Caco-2 (cell line): ENCODE data around the gene VPS45. TPM values are rescaled to one million over a fixed set of nuclear protein-coding genes. Genes with fewer than 3 reads are reported as not detected.

Experiments used
- BruUV-seq: library from RNA; stranded (reverse); fragments of 400-500 nt; replicated peaks from 2 replicates; lab custom pipeline; 2021; lab: Mats Ljungman, UMichigan
- CTCF ChIA-PET: fragments of 300-600 bp; sonication (Branson Sonifier 250); formaldehyde crosslinking; loops from one replicate; lab custom pipeline; 2022; ENCODE audit warnings: antibody characterized with exemption; lab: Charles Lee
- POLR2A ChIA-PET: fragments of 300-600 bp; sonication (Branson Sonifier 250); formaldehyde crosslinking; loops from one replicate; lab custom pipeline; 2022; ENCODE audit warnings: antibody characterized with exemption; lab: Charles Lee
- DNase-seq, 2 experiments: peaks; one replicate each; pipeline versions ENCODE4 v3.0.0 to v3.0.0-alpha.2; 2020 to 2022
- H3K27me3 ChIP-seq: replicated peaks from 2 replicates; pipeline ENCODE4 v1.6.0; 2011; ENCODE audit warnings: low read length; ENCODE audit not compliant: control insufficient read depth, insufficient read depth
- H3K36me3 ChIP-seq: 2 replicates; pipeline ENCODE4 v1.5.1; 2011; ENCODE audit warnings: low read length; ENCODE audit not compliant: control insufficient read depth, insufficient read depth
- H3K4me1 ChIP-seq: fragments of 250-450 bp; sonication (Bioruptor Pico); 2 replicates; pipeline ENCODE4 v1.5.1; 2020; ENCODE audit warnings: mild to moderate bottlenecking
- H3K4me3 ChIP-seq: 2 replicates; pipeline ENCODE4 v1.5.1; 2011; ENCODE audit warnings: low read depth, mild to moderate bottlenecking, control low read depth, low read length
- H3K9me3 ChIP-seq: fragments of 250-450 bp; sonication (Bioruptor Pico); 2 replicates; pipeline ENCODE4 v1.5.1; 2020; ENCODE audit warnings: mild to moderate bottlenecking, moderate library complexity
- H3K27ac Mint-ChIP-seq: one replicate; pipeline ENCODE4 v1.8.0; 2022; ENCODE audit warnings: mixed read lengths; ENCODE audit not compliant: unreplicated experiment
- H3K27me3 Mint-ChIP-seq: one replicate; pipeline ENCODE4 v1.8.0; 2022; ENCODE audit warnings: mixed read lengths; ENCODE audit not compliant: insufficient read depth, unreplicated experiment
- H3K36me3 Mint-ChIP-seq: one replicate; pipeline ENCODE4 v1.8.0; 2022; ENCODE audit warnings: mild to moderate bottlenecking, mixed read lengths; ENCODE audit not compliant: insufficient read depth, unreplicated experiment
- H3K4me1 Mint-ChIP-seq: one replicate; pipeline ENCODE4 v1.8.0; 2022; ENCODE audit warnings: low read depth, mixed read lengths; ENCODE audit not compliant: unreplicated experiment
- H3K4me3 Mint-ChIP-seq: one replicate; pipeline ENCODE4 v1.8.0; 2022; ENCODE audit warnings: mild to moderate bottlenecking, moderate library complexity, mixed read lengths; ENCODE audit not compliant: unreplicated experiment
- H3K9me3 Mint-ChIP-seq: one replicate; pipeline ENCODE4 v1.8.0; 2022; ENCODE audit warnings: mixed read lengths; ENCODE audit not compliant: unreplicated experiment
- intact Hi-C: fragments of 100-400 bp; cut with micrococcal nuclease; formaldehyde crosslinking; loops from one replicate; pipeline ENCODE4 v1.10.0; 2022; ENCODE audit not compliant: unreplicated experiment
- total RNA-seq: library from RNA; stranded (reverse); gene quantifications from 2 replicates; pipeline ENCODE4 v1.2.3, GENCODE V29; 2022
- TF ChIP-seq, protein P1 (sequence below), 2 experiments: fragments of 200-600 bp in 1 of 2; IDR thresholded peaks; 1 replicate in 1 of 2; 2 replicates in 1 of 2; pipeline versions ENCODE4 v1.5.1 to v1.8.0; 2011 to 2022; ENCODE audit warnings: antibody characterized with exemption in 1 of 2, control low read depth in 1 of 2, inconsistent platforms in 1 of 2, low read depth in 1 of 2, low read length in 1 of 2, mild to moderate bottlenecking in 1 of 2, moderate library complexity in 1 of 2; ENCODE audit not compliant: insufficient read depth in 1 of 2, severe bottlenecking in 1 of 2, unreplicated experiment in 1 of 2

Gene VPS45
- total RNA-seq, 1 experiment from 2014 or later = 19.8 TPM

DNA sequence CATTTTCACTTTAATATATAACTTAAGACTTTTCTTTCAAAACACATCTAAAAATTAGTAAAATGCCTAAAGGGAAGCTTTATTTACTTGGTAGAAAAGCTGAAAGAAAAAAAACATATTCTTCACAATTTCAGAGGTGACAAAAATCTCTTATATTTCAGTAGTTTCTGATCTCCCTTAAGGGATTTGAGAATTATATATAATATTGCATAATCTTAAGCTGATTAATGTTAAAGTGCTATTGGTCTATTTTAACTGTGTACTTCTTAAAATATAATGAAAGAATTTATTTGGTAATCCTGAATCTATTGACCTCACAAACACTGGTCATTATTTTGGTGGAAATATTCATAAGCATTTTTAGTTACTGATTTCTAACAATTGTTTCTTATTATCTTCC lies 1.2 kb upstream of the VPS45 start:
- Histone ChIP-seq H3K27me3 (no peaks in the 10 kb centered on the region), H3K9me3 (no peaks in the 10 kb centered on the region), H3K4me3 (peak overlapping the region; percentile 88), H3K36me3 (no peaks in the 10 kb centered on the region), H3K4me1 (peaks cover 9% of the 10 kb centered on the region; the same call in 1 of the 2 replicates)
- DNase-seq = no peak
- Mint-ChIP-seq H3K27me3 (no peaks in the 10 kb centered on the region), H3K36me3 (peaks cover 13% of the 10 kb centered on the region), H3K27ac (peak overlapping the region; percentile 87), H3K4me3 (peak overlapping the region; percentile 89), H3K9me3 (no peaks in the 10 kb centered on the region), H3K4me1 (peaks cover 7% of the 10 kb centered on the region)
- CTCF ChIA-PET = no interaction called here
- intact Hi-C loops = loop anchor here (2.0 to 5.0 kb wide), 2 partner anchors 96 to 121 kb away; no protein-coding TSS in a partner anchor
- no TSS peak for BruUV-seq
- POLR2A ChIA-PET = interaction anchor here (0.6 to 2.2 kb wide), 2 partner anchors 97 to 179 kb away, joined by 3 to 6 read pairs; a partner anchor contains a TSS
- TF ChIP-seq, protein P1, sequence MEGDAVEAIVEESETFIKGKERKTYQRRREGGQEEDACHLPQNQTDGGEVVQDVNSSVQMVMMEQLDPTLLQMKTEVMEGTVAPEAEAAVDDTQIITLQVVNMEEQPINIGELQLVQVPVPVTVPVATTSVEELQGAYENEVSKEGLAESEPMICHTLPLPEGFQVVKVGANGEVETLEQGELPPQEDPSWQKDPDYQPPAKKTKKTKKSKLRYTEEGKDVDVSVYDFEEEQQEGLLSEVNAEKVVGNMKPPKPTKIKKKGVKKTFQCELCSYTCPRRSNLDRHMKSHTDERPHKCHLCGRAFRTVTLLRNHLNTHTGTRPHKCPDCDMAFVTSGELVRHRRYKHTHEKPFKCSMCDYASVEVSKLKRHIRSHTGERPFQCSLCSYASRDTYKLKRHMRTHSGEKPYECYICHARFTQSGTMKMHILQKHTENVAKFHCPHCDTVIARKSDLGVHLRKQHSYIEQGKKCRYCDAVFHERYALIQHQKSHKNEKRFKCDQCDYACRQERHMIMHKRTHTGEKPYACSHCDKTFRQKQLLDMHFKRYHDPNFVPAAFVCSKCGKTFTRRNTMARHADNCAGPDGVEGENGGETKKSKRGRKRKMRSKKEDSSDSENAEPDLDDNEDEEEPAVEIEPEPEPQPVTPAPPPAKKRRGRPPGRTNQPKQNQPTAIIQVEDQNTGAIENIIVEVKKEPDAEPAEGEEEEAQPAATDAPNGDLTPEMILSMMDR (IDR thresholded peaks at IDR 0.05; ENCODE audit: insufficient read depth in 1 of 2, low read depth in 1 of 2, low read length in 1 of 2, severe bottlenecking in 1 of 2, unreplicated experiment in 1 of 2) = no peak

DNA sequence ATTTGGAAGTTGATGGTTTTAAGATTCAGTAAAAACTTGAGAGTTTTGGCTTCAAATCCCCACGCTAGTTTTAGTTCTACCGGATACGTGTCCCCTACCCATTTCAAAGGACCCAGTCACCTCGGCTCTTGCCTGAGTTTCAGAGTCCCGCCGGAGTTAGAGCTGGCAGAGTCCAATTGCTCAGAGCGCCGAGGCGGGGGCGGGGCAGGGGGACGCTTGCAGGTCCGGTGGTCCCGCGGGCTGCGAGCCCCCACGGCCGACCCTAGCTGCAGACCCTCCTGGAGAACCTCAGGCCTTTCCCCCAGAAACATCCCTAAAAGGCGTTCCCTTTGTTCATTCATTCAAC lies 765 bp upstream of the VPS45 start:
- intact Hi-C loops = loop anchor here (2.0 to 5.0 kb wide), 2 partner anchors 96 to 120 kb away; no protein-coding TSS in a partner anchor

DNA sequence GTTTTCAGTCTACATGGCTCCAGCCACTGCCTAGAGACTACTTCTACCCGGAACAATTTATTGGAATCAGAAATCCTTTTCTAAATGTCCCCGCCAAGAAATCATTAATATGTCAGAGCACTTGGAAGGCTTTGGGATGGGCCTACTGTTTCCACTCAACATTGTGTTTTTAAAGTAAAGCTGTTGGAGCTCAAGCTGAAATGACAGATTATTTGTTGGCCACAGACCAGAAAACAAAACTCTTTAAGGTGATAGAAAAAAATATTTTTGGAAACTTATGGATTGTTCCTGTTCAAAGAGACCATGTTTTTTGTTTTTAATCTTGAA lies 496 bp downstream of the VPS45 start:
- H3K27me3 Mint-ChIP-seq = no peaks in the 10 kb centered on the region
- TF ChIP-seq, protein P1 (IDR thresholded peaks at IDR 0.05; ENCODE audit: insufficient read depth in 1 of 2, low read depth in 1 of 2, low read length in 1 of 2, severe bottlenecking in 1 of 2, unreplicated experiment in 1 of 2) = no peak
- H3K4me3 ChIP-seq = peak overlapping the region; percentile 88
- ChIA-PET CTCF (interaction anchor here (0.5 to 1.0 kb wide), 2 partner anchors 14 to 119 kb away, joined by 6 read pairs; no protein-coding TSS in a partner anchor), POLR2A (interaction anchor here (0.5 to 2.2 kb wide), 3 partner anchors 19 to 180 kb away, joined by 3 to 6 read pairs (median 6); a partner anchor contains a TSS)
- no peaks in the 10 kb centered on the region for H3K9me3 ChIP-seq
- H3K4me1 ChIP-seq = peaks cover 9% of the 10 kb centered on the region; the same call in 1 of the 2 replicates
- H3K4me1 Mint-ChIP-seq = peaks cover 7% of the 10 kb centered on the region
- H3K36me3 ChIP-seq = no peaks in the 10 kb centered on the region
- peak overlapping the region; percentile 87 for H3K27ac Mint-ChIP-seq
- no peak for DNase-seq
- no peaks in the 10 kb centered on the region for H3K27me3 ChIP-seq
- BruUV-seq = TSS peak; percentile 76
- no peaks in the 10 kb centered on the region for H3K9me3 Mint-ChIP-seq
- peaks cover 18% of the 10 kb centered on the region for H3K36me3 Mint-ChIP-seq
- intact Hi-C loops = loop anchor here (5.0 kb wide), 1 partner anchor 119 kb away; no protein-coding TSS in a partner anchor
- H3K4me3 Mint-ChIP-seq = peak overlapping the region; percentile 89

More for the DNA sequence above, 765 bp upstream of the VPS45 start:
- Mint-ChIP-seq H3K36me3 (peaks cover 13% of the 10 kb centered on the region), H3K27ac (peak overlapping the region; percentile 87), H3K4me3 (peak overlapping the region; percentile 89), H3K9me3 (no peaks in the 10 kb centered on the region), H3K27me3 (no peaks in the 10 kb centered on the region), H3K4me1 (peaks cover 7% of the 10 kb centered on the region)
- DNase-seq = peak; percentile 66 to 71
- TF ChIP-seq, protein P1 (IDR thresholded peaks at IDR 0.05; ENCODE audit: insufficient read depth in 1 of 2, low read depth in 1 of 2, low read length in 1 of 2, severe bottlenecking in 1 of 2, unreplicated experiment in 1 of 2) = no peak
- H3K9me3 ChIP-seq = no peaks in the 10 kb centered on the region
- H3K4me1 ChIP-seq = peaks cover 9% of the 10 kb centered on the region; the same call in 1 of the 2 replicates
- peak overlapping the region; percentile 88 for H3K4me3 ChIP-seq
- H3K27me3 ChIP-seq = no peaks in the 10 kb centered on the region
- ChIA-PET POLR2A (interaction anchor here (0.6 to 2.2 kb wide), 2 partner anchors 96 to 179 kb away, joined by 3 to 6 read pairs; a partner anchor contains a TSS), CTCF (no interaction called here)
- H3K36me3 ChIP-seq = no peaks in the 10 kb centered on the region
- no TSS peak for BruUV-seq
